GM21360 (cell line): ENCODE data around the gene POLR3A.

ENCODE experiments used
- ATAC-seq: cut with Tn5 transposase; IDR thresholded peaks from one replicate; pipeline ENCODE4 v1.9.1; 2021; ENCODE audit warnings: mild to moderate bottlenecking, moderate library complexity; ENCODE audit not compliant: unreplicated experiment

Gene POLR3A

GRCh38 chr10:77983384-77984341 is 45.7 kb downstream of the POLR3A start:
- ATAC-seq, result no peak

- ATAC-seq, result no peak
These were observed 48.0 kb downstream of the POLR3A start for GRCh38 chr10:77981281-77981680.

- ATAC-seq, result no peak
These were observed 50.1 kb downstream of the POLR3A start for GRCh38 chr10:77979221-77979620.

- ATAC-seq, result no peak
These were observed 51.0 kb downstream of the POLR3A start for GRCh38 chr10:77978360-77978759.

- ATAC-seq, result no peak
These were observed 51.4 kb downstream of the POLR3A start for GRCh38 chr10:77977934-77978333.

GRCh38 chr10:77977016-77977415 is 52.3 kb downstream of the POLR3A start:
- no peak for ATAC-seq

GRCh38 chr10:77975086-77975666 is 54.1 kb downstream of the POLR3A start:
- no peak for ATAC-seq

- no peak for ATAC-seq
These were observed 54.8 kb downstream of the POLR3A start for GRCh38 chr10:77974396-77975074.

- ATAC-seq, result no peak
These were observed 56.0 kb downstream of the POLR3A start for GRCh38 chr10:77973276-77973675.

- no peak for ATAC-seq
These were observed 57.2 kb downstream of the POLR3A start for GRCh38 chr10:77972148-77972547.

- ATAC-seq, result no peak
These were observed 57.5 kb downstream of the POLR3A start for GRCh38 chr10:77971804-77972144.

GRCh38 chr10:77970869-77971803 is 58.2 kb downstream of the POLR3A start:
- no peak for ATAC-seq

- no peak for ATAC-seq
These were observed 60.2 kb downstream of the POLR3A start for GRCh38 chr10:77969114-77969513.

GRCh38 chr10:77967611-77968022 is 61.7 kb downstream of the POLR3A start:
- no peak for ATAC-seq

- no peak for ATAC-seq
These were observed 64.0 kb downstream of the POLR3A start for GRCh38 chr10:77965294-77965693.

- ATAC-seq, result no peak
These were observed 64.5 kb downstream of the POLR3A start for GRCh38 chr10:77964811-77965210.

- no peak for ATAC-seq
These were observed 65.4 kb downstream of the POLR3A start for GRCh38 chr10:77963901-77964300.

- no peak for ATAC-seq
These were observed 66.8 kb downstream of the POLR3A start for GRCh38 chr10:77962350-77963146.

GRCh38 chr10:77961668-77962067 is 67.6 kb downstream of the POLR3A start:
- ATAC-seq, result no peak

GRCh38 chr10:77960829-77961329 is 68.4 kb downstream of the POLR3A start:
- ATAC-seq, result no peak
